SK-N-SH (cell line): ENCODE data around the gene WIPF2. TPM values are rescaled to one million over a fixed set of nuclear protein-coding genes. Genes with fewer than 3 reads are reported as not detected.
A peak's percentile ranks its signal among the peaks of the same experiment; 100 is the strongest.

Experiments
- CTCF ChIA-PET: fragments of 300-600, 350-600 bp; formaldehyde crosslinking; extraction: SDS; loops from one replicate; lab custom pipeline; 2021; lab: Yijun Ruan, JAX
- POLR2A ChIA-PET: fragments of 350-600 bp; sonication (Branson Sonifier 250); formaldehyde crosslinking; extraction: SDS; loops from one replicate; lab custom pipeline; 2020; ENCODE audit warnings: antibody characterized with exemption, inconsistent platforms; lab: Yijun Ruan, JAX
- DNase-seq: peaks from one replicate; pipeline ENCODE4 v3.0.0; 2012
- H2AFZ ChIP-seq: fragments of 200-600 bp; sonication (generic); 2 replicates; pipeline ENCODE4 v1.8.1; 2016; ENCODE audit warnings: antibody characterized with exemption, mild to moderate bottlenecking, low read depth
- H3F3A ChIP-seq: fragments of 200-600 bp; sonication (generic); replicated peaks from 2 replicates; pipeline ENCODE3; 2016; ENCODE audit warnings: antibody characterized with exemption, mild to moderate bottlenecking; ENCODE audit not compliant: insufficient read depth
- H3K27ac ChIP-seq, 2 experiments: fragments of 200-500 bp in 1 of 2; fragments of 200-600 bp in 1 of 2; sonication (Bioruptor generic) in 1 of 2; sonication (generic), shearing (Covaris generic) in 1 of 2; 2 replicates each; pipeline versions ENCODE4 v1.5.1 to v1.6.1; 2014 to 2016; ENCODE audit warnings: low read depth in 2 of 2, inconsistent platforms in 1 of 2, low read length in 1 of 2, mild to moderate bottlenecking in 1 of 2, mixed read lengths in 1 of 2
- H3K27me3 ChIP-seq: fragments of 200-600 bp; sonication (generic), shearing (Covaris generic); 2 replicates; pipeline ENCODE4 v1.6.1; 2016; ENCODE audit warnings: mixed run types; ENCODE audit not compliant: insufficient read depth
- H3K36me3 ChIP-seq, 2 experiments: fragments of 200-500 bp in 1 of 2; fragments of 200-600 bp in 1 of 2; sonication (Bioruptor generic) in 1 of 2; sonication (generic) in 1 of 2; replicated peaks in 1 of 2; 2 replicates each; pipeline versions ENCODE3 to v1.5.1; 2014 to 2016; ENCODE audit warnings: low read length in 1 of 2, mild to moderate bottlenecking in 1 of 2; ENCODE audit not compliant: insufficient read depth in 2 of 2, control insufficient read depth in 1 of 2
- H3K4me1 ChIP-seq, 2 experiments: fragments of 200-500 bp in 1 of 2; fragments of 200-600 bp in 1 of 2; sonication (Bioruptor generic) in 1 of 2; sonication (generic), shearing (Covaris generic) in 1 of 2; 2 replicates each; pipeline versions ENCODE4 v1.5.1 to v1.6.1; 2014 to 2016; ENCODE audit warnings: low read depth in 1 of 2, low read length in 1 of 2, mixed run types in 1 of 2; ENCODE audit not compliant: insufficient read depth in 2 of 2, control insufficient read depth in 1 of 2
- H3K4me2 ChIP-seq: fragments of 200-600 bp; sonication (generic), shearing (Covaris generic); 2 replicates; pipeline ENCODE4 v1.6.1; 2017; ENCODE audit warnings: mixed run types
- H3K4me3 ChIP-seq, 2 experiments: fragments of 200-500 bp in 1 of 2; fragments of 200-600 bp in 1 of 2; sonication (Bioruptor generic) in 1 of 2; sonication (generic), shearing (Covaris generic) in 1 of 2; 2 replicates each; pipeline versions ENCODE4 v1.5.1 to v1.8.1; 2014 to 2016; ENCODE audit warnings: low read depth in 2 of 2, inconsistent platforms in 1 of 2, low read length in 1 of 2, mild to moderate bottlenecking in 1 of 2, mixed read lengths in 1 of 2, moderate library complexity in 1 of 2
- H3K79me2 ChIP-seq: fragments of 200-600 bp; sonication (generic); 2 replicates; pipeline ENCODE4 v1.8.1; 2017; ENCODE audit warnings: mild to moderate bottlenecking; ENCODE audit not compliant: insufficient read depth
- H3K9ac ChIP-seq: fragments of 200-600 bp; sonication (generic); 2 replicates; pipeline ENCODE4 v1.6.1; 2017; ENCODE audit warnings: mixed run types
- H3K9me2 ChIP-seq: fragments of 200-600 bp; sonication (generic); 2 replicates; pipeline ENCODE4 v1.6.1; 2017; ENCODE audit warnings: mixed run types
- H3K9me3 ChIP-seq: fragments of 200-600 bp; sonication (generic); 2 replicates; pipeline ENCODE4 v1.6.1; 2017; ENCODE audit warnings: mixed run types, mild to moderate bottlenecking, moderate library complexity
- H4K20me1 ChIP-seq: fragments of 200-600 bp; sonication (generic); 2 replicates; pipeline ENCODE4 v1.6.1; 2017; ENCODE audit warnings: mild to moderate bottlenecking, mixed run types; ENCODE audit not compliant: insufficient read depth
- CHD2 ChIP-seq: fragments of 150-350 bp; IDR thresholded peaks from 2 replicates; pipeline ENCODE4 v1.6.1; 2018; ENCODE audit warnings: low read length; ENCODE audit not compliant: partially characterized antibody
- ELF1 ChIP-seq: IDR thresholded peaks from 2 replicates; pipeline ENCODE4 v1.4.0; 2012
- EZH2phosphoT487 ChIP-seq: fragments of 200-600 bp; sonication (generic); IDR thresholded peaks from 2 replicates; pipeline ENCODE4 v1.6.1; 2017; ENCODE audit warnings: low read depth, mixed run types, mild to moderate bottlenecking, antibody characterized with exemption, moderate library complexity, borderline replicate concordance
- FOSL2 ChIP-seq: IDR thresholded peaks from 2 replicates; pipeline ENCODE4 v1.4.0; 2012; ENCODE audit warnings: low read depth, mild to moderate bottlenecking, moderate library complexity, borderline replicate concordance
- FOXJ3 ChIP-seq: sonication (generic); formaldehyde crosslinking; IDR thresholded peaks from 2 replicates; pipeline ENCODE4 v1.5.1; 2020; ENCODE audit warnings: mild to moderate bottlenecking, missing genetic modification reagents
- GABPA ChIP-seq: IDR thresholded peaks from 2 replicates; pipeline ENCODE4 v1.4.0; 2012; ENCODE audit warnings: low read depth, mild to moderate bottlenecking
- JUND ChIP-seq: IDR thresholded peaks from 2 replicates; pipeline ENCODE4 v1.4.0; 2012
- MEF2A ChIP-seq: IDR thresholded peaks from 2 replicates; pipeline ENCODE4 v1.4.0; 2012; ENCODE audit warnings: low read depth, borderline replicate concordance
- MXI1 ChIP-seq: IDR thresholded peaks from 2 replicates; pipeline ENCODE4 v1.6.1; 2012; ENCODE audit warnings: mild to moderate bottlenecking, low read depth, low read length, improper control_type of control experiment
- NFIC ChIP-seq: IDR thresholded peaks from 2 replicates; pipeline ENCODE4 v1.4.0; 2012; ENCODE audit warnings: borderline replicate concordance
- NRF1 ChIP-seq: IDR thresholded peaks from 2 replicates; pipeline ENCODE4 v1.6.1; 2012; ENCODE audit warnings: low read depth, mild to moderate bottlenecking, low read length
- RAD21 ChIP-seq: IDR thresholded peaks from 2 replicates; pipeline ENCODE4 v1.6.1; 2012; ENCODE audit warnings: mild to moderate bottlenecking, low read length
- RCOR1 ChIP-seq: fragments of 150-350 bp; IDR thresholded peaks from 2 replicates; pipeline ENCODE4 v1.6.1; 2017; ENCODE audit warnings: antibody characterized with exemption, low read length
- SMC3 ChIP-seq: IDR thresholded peaks from 2 replicates; pipeline ENCODE4 v1.6.1; 2012; ENCODE audit warnings: low read depth, low read length, improper control_type of control experiment
- TAF1 ChIP-seq: IDR thresholded peaks from 2 replicates; pipeline ENCODE4 v1.6.1; 2012; ENCODE audit warnings: low read depth, mild to moderate bottlenecking, low read length, moderate library complexity, borderline replicate concordance
- TCF12 ChIP-seq: IDR thresholded peaks from 2 replicates; pipeline ENCODE4 v1.4.0; 2012
- TEAD4 ChIP-seq: IDR thresholded peaks from 2 replicates; pipeline ENCODE4 v1.4.0; 2012; ENCODE audit warnings: mild to moderate bottlenecking, borderline replicate concordance; ENCODE audit not compliant: insufficient read depth
- WGBS: methylation state at CpG from one replicate; pipeline ENCODE4 v1.1.6; 2017; ENCODE audit warnings: low lambda C conversion rate; 5-methylcytosine and 5-hydroxymethylcytosine counted together
- polyA plus RNA-seq, 3 experiments: library from polyadenylated mRNA; depleted of rRNA; stranded (reverse); fragments of >200 nt; gene quantifications; 2 replicates each; pipeline ENCODE4 v1.2.3, GENCODE V29; 2012
- TF ChIP-seq, protein P1 (sequence below): fragments of 200-600 bp; sonication (generic); IDR thresholded peaks from 2 replicates; pipeline ENCODE4 v1.6.1; 2017; ENCODE audit warnings: antibody characterized with exemption, mild to moderate bottlenecking, moderate library complexity
- TF ChIP-seq, protein P2 (sequence below): fragments of 150-350 bp; IDR thresholded peaks from 2 replicates; pipeline ENCODE4 v1.6.1; 2017; ENCODE audit warnings: antibody characterized with exemption, low read length, low read depth, borderline replicate concordance
- TF ChIP-seq, protein P3 (sequence below): IDR thresholded peaks from 2 replicates; pipeline ENCODE4; 2012
- TF ChIP-seq, protein P4 (sequence below): IDR thresholded peaks from 2 replicates; pipeline ENCODE4 v1.4.0; 2012; ENCODE audit warnings: low read depth
- TF ChIP-seq, protein P5 (sequence below): fragments of 150-350 bp; IDR thresholded peaks from 2 replicates; pipeline ENCODE4 v1.6.1; 2016; ENCODE audit warnings: mild to moderate bottlenecking, low read depth, low read length

The WIPF2 gene
- polyA plus RNA-seq, 1 of the 3 experiments (the other 2 are of a cell fraction): 6.8 TPM

DNA sequence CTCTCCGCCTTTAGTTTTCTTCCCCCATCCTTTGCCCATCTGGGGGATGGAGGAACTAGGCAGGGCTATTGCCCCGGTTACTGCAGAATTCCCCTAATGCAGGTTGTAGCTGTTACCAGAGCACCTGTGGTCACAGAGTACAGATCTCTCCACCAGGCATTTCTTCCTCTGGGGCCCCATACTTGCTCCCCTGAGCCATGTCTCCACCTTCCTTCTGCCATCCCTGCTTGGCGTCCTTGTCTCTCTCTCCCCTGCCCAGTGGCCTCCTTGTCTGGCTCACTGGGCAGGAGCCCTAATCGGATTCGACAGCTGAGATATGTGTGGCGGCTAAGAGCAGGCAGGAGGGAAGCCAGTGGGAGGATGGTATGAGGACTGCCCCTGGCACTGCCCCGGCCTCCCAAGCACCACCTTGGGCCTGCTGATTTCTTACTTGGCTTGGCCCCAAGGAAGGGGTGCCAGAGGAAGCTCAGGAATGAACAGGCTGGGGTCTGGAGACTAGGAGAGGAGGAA is 91.8 kb downstream of the WIPF2 start (continued):
- TF ChIP-seq, protein P1, sequence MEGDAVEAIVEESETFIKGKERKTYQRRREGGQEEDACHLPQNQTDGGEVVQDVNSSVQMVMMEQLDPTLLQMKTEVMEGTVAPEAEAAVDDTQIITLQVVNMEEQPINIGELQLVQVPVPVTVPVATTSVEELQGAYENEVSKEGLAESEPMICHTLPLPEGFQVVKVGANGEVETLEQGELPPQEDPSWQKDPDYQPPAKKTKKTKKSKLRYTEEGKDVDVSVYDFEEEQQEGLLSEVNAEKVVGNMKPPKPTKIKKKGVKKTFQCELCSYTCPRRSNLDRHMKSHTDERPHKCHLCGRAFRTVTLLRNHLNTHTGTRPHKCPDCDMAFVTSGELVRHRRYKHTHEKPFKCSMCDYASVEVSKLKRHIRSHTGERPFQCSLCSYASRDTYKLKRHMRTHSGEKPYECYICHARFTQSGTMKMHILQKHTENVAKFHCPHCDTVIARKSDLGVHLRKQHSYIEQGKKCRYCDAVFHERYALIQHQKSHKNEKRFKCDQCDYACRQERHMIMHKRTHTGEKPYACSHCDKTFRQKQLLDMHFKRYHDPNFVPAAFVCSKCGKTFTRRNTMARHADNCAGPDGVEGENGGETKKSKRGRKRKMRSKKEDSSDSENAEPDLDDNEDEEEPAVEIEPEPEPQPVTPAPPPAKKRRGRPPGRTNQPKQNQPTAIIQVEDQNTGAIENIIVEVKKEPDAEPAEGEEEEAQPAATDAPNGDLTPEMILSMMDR: no peak
- TF ChIP-seq TAF1 (peak; percentile 67), SMC3 (peak; percentile 16; the same call in 1 of the 2 replicates), NRF1 (no peak), NFIC (peak; percentile 98), JUND (peak; percentile 91), FOXJ3 (peak; percentile 98)
- TF ChIP-seq, protein P2, sequence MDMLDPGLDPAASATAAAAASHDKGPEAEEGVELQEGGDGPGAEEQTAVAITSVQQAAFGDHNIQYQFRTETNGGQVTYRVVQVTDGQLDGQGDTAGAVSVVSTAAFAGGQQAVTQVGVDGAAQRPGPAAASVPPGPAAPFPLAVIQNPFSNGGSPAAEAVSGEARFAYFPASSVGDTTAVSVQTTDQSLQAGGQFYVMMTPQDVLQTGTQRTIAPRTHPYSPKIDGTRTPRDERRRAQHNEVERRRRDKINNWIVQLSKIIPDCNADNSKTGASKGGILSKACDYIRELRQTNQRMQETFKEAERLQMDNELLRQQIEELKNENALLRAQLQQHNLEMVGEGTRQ: no peak
- TF ChIP-seq, protein P3, sequence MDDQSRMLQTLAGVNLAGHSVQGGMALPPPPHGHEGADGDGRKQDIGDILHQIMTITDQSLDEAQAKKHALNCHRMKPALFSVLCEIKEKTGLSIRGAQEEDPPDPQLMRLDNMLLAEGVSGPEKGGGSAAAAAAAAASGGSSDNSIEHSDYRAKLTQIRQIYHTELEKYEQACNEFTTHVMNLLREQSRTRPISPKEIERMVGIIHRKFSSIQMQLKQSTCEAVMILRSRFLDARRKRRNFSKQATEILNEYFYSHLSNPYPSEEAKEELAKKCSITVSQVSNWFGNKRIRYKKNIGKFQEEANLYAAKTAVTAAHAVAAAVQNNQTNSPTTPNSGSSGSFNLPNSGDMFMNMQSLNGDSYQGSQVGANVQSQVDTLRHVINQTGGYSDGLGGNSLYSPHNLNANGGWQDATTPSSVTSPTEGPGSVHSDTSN: peak; percentile 99

DNA sequence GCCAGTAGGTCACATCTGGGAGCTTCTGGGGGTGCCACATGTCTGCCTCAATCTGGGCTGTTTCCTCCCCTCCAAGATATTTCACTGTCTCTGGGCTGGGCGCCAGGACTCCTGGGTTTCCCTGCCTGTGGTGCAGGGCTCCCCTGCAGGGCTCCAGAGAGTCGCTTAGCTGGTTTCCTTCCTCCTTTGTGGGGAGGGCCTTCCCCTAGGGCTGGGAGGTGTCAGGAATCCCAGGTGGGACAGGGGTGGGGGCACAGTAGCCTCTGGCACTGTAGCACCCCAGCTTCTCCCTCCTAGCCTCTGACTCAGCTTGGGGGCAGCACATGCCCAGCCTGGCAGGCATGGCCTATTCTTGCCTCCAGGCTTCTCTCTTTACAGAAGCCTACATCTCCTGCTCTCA is 92.5 kb downstream of the WIPF2 start:
- H3K9me2 ChIP-seq: no peaks in the 10 kb centered on the region
- ChIA-PET CTCF (interaction anchor here (36.0 to 57.6 kb wide), 2 partner anchors 6 to 27 kb away, joined by 1706 read pairs; partner anchors contain the start of genes CDC6, GJD3 and RARA), POLR2A (interaction anchor here (1.2 to 3.9 kb wide), 5 partner anchors 10 to 43 kb away, joined by 3 to 27 read pairs (median 6); no protein-coding TSS in a partner anchor)
- no peaks in the 10 kb centered on the region for H4K20me1 ChIP-seq
- H3K27me3 ChIP-seq: no peaks in the 10 kb centered on the region
- H3K79me2 ChIP-seq: peaks cover 28% of the 10 kb centered on the region; the same call in 1 of the 2 replicates
- H3K4me1 ChIP-seq: peaks cover 72 to 91% of the 10 kb centered on the region in 2 experiments
- peak overlapping the region; percentile 65 to 69 for H3K4me3 ChIP-seq
- peaks cover 62% of the 10 kb centered on the region for H3F3A ChIP-seq
- 14% methylated on average over 2 of the region's 2 CpGs for WGBS
- no peaks in the 10 kb centered on the region for H3K9me3 ChIP-seq
- H3K27ac ChIP-seq: peak overlapping the region; percentile 95 to 99
- DNase-seq: no peak
- H3K9ac ChIP-seq: peak overlapping the region; percentile 58
- H3K4me2 ChIP-seq: peak overlapping the region; percentile 81
- H2AFZ ChIP-seq: no peak overlapping the region
- H3K36me3 ChIP-seq: no peaks in the 10 kb centered on the region
- TF ChIP-seq FOXJ3 (no peak), EZH2phosphoT487 (no peak), NRF1 (no peak), TEAD4 (no peak; the same call in 1 of the 2 replicates), MEF2A (no peak), MXI1 (no peak), GABPA (no peak), TAF1 (no peak), RCOR1 (no peak), NFIC (peak; percentile 83), ELF1 (no peak), RAD21 (no peak), CHD2 (no peak), TCF12 (peak; percentile 32; the same call in 1 of the 2 replicates), FOSL2 (no peak; the same call in none of the 2 replicates), SMC3 (no peak)
- TF ChIP-seq, protein P1: no peak
- TF ChIP-seq, protein P3: peak; percentile 36; the same call in 1 of the 2 replicates
- TF ChIP-seq, protein P4, sequence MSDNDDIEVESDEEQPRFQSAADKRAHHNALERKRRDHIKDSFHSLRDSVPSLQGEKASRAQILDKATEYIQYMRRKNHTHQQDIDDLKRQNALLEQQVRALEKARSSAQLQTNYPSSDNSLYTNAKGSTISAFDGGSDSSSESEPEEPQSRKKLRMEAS: 0 out of 2 replicates have a peak, but pooled peaks have one; percentile 33
- TF ChIP-seq, protein P5, sequence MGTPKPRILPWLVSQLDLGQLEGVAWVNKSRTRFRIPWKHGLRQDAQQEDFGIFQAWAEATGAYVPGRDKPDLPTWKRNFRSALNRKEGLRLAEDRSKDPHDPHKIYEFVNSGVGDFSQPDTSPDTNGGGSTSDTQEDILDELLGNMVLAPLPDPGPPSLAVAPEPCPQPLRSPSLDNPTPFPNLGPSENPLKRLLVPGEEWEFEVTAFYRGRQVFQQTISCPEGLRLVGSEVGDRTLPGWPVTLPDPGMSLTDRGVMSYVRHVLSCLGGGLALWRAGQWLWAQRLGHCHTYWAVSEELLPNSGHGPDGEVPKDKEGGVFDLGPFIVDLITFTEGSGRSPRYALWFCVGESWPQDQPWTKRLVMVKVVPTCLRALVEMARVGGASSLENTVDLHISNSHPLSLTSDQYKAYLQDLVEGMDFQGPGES: no peak
